GM19043 (cell line): ENCODE data around the gene RNF11.

Source experiments
- ATAC-seq: cut with Tn5 transposase; IDR thresholded peaks from one replicate; pipeline ENCODE4 v1.9.1; 2021; ENCODE audit warnings: low read depth; ENCODE audit not compliant: unreplicated experiment

The RNF11 gene

GRCh38 chr1:51255331-51255730, 19.3 kb downstream of the RNF11 start:
- ATAC-seq: no peak

- ATAC-seq: no peak
Observed at GRCh38 chr1:51263147-51263877, 27.2 kb downstream of the RNF11 start.

- no peak for ATAC-seq
Observed at GRCh38 chr1:51264451-51264850, 28.4 kb downstream of the RNF11 start.

GRCh38 chr1:51265618-51266017, 29.5 kb downstream of the RNF11 start:
- ATAC-seq: no peak

- ATAC-seq: no peak
Observed at GRCh38 chr1:51266181-51266580, 30.1 kb downstream of the RNF11 start.

GRCh38 chr1:51266791-51267190, 30.7 kb downstream of the RNF11 start:
- no peak for ATAC-seq

GRCh38 chr1:51268634-51269033, 32.6 kb downstream of the RNF11 start:
- no peak for ATAC-seq

GRCh38 chr1:51270751-51271150, 34.7 kb downstream of the RNF11 start:
- ATAC-seq: no peak

- ATAC-seq: no peak
Observed at GRCh38 chr1:51272916-51273315, 36.8 kb downstream of the RNF11 start.

- ATAC-seq: no peak
Observed at GRCh38 chr1:51274676-51275075, 38.6 kb downstream of the RNF11 start.

- no peak for ATAC-seq
Observed at GRCh38 chr1:51276286-51276685, 40.2 kb downstream of the RNF11 start.

GRCh38 chr1:51280321-51280978, 44.4 kb downstream of the RNF11 start:
- ATAC-seq: no peak

GRCh38 chr1:51281807-51282206, 45.7 kb downstream of the RNF11 start:
- ATAC-seq: no peak

- no peak for ATAC-seq
Observed at GRCh38 chr1:51282605-51283004, 46.5 kb downstream of the RNF11 start.

- no peak for ATAC-seq
Observed at GRCh38 chr1:51283979-51284378, 47.9 kb downstream of the RNF11 start.

GRCh38 chr1:51284487-51284954, 48.4 kb downstream of the RNF11 start:
- ATAC-seq: peak; percentile 41

- ATAC-seq: peak; percentile 96
Observed at GRCh38 chr1:51285055-51285454, 49.0 kb downstream of the RNF11 start.

GRCh38 chr1:51287966-51288365, 51.9 kb downstream of the RNF11 start:
- no peak for ATAC-seq

GRCh38 chr1:51288578-51288977, 52.5 kb downstream of the RNF11 start:
- no peak for ATAC-seq

- ATAC-seq: no peak
Observed at GRCh38 chr1:51289676-51290488, 53.8 kb downstream of the RNF11 start.

- ATAC-seq: no peak
Observed at GRCh38 chr1:51290489-51290847, 54.4 kb downstream of the RNF11 start.
